GM12891 (cell line): ENCODE results near the gene TUBB1.

Experiments used
- POLR2A ChIP-seq: IDR thresholded peaks from 2 replicates; pipeline ENCODE4 v1.6.1; 2011; ENCODE audit warnings: low read depth, low read length, control low read depth
- POLR2AphosphoS5 ChIP-seq: IDR thresholded peaks from 2 replicates; pipeline ENCODE4 v1.6.1; 2011; ENCODE audit warnings: low read depth, low read length, control low read depth
- SPI1 ChIP-seq: IDR thresholded peaks from 2 replicates; pipeline ENCODE4 v1.6.1; 2011; ENCODE audit warnings: low read depth, low read length, control low read depth

DNA sequence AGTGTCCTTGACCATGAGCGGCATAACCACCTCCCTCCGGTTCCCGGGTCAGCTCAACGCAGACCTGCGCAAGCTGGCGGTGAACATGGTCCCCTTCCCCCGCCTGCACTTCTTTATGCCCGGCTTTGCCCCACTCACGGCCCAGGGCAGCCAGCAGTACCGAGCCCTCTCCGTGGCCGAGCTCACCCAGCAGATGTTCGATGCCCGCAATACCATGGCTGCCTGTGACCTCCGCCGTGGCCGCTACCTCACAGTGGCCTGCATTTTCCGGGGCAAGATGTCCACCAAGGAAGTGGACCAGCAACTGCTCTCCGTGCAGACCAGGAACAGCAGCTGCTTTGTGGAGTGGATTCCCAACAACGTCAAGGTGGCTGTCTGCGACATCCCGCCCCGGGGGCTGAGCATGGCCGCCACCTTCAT lies 4.9 kb downstream of the TUBB1 start:
- TF ChIP-seq POLR2AphosphoS5, result no peak; the same call in 1 of the 2 replicates
- TF ChIP-seq POLR2A, result no peak
- TF ChIP-seq SPI1, result no peak
